ENCODE data around the gene ZAP70. TPM values are rescaled to one million over a fixed set of nuclear protein-coding genes. Genes with fewer than 3 reads are reported as not detected.

Gene ZAP70
- total RNA-seq, 1 experiment from 2014 or later = not detected

DNA sequence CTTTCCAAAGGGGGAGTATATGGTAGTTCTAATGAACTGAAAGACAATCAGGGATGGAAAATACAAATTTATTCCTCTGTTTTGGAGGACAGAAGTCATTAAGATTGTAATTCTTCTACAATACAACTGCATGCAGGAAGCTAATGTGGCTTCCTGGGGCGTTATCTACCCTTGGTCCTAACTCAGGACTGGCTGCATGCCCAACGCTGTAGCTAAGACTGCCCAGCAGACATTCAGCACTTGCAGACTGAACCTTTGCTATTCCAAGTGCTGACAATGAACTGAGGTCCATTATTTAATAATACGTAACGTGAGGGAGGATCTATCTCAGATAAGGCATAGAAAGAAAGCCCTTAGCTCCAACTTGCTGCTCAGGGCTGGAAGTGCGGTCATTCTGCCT lies 53.2 kb downstream of the ZAP70 start:
- H3K4me1 Mint-ChIP-seq (ENCODE audit: low read depth, unreplicated experiment) = no peaks in the 10 kb centered on the region
- no peaks in the 10 kb centered on the region for H3K9me3 Mint-ChIP-seq (ENCODE audit: low read depth, unreplicated experiment)
- TF ChIP-seq, protein P1, sequence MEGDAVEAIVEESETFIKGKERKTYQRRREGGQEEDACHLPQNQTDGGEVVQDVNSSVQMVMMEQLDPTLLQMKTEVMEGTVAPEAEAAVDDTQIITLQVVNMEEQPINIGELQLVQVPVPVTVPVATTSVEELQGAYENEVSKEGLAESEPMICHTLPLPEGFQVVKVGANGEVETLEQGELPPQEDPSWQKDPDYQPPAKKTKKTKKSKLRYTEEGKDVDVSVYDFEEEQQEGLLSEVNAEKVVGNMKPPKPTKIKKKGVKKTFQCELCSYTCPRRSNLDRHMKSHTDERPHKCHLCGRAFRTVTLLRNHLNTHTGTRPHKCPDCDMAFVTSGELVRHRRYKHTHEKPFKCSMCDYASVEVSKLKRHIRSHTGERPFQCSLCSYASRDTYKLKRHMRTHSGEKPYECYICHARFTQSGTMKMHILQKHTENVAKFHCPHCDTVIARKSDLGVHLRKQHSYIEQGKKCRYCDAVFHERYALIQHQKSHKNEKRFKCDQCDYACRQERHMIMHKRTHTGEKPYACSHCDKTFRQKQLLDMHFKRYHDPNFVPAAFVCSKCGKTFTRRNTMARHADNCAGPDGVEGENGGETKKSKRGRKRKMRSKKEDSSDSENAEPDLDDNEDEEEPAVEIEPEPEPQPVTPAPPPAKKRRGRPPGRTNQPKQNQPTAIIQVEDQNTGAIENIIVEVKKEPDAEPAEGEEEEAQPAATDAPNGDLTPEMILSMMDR (IDR thresholded peaks at IDR 0.05; ENCODE audit: unreplicated experiment) = no peak
- intact Hi-C loops (cut with micrococcal nuclease; ENCODE audit: unreplicated experiment) = no loop called here
- no peak overlapping the region for H3K27ac Mint-ChIP-seq (ENCODE audit: unreplicated experiment)
- BruUV-seq (replicated peaks) = no TSS peak
- H3K27me3 Mint-ChIP-seq (ENCODE audit: unreplicated experiment) = no peaks in the 10 kb centered on the region
- DNase-seq = no peak
- CTCF ChIA-PET = no interaction called here
- no peak overlapping the region for H3K4me3 Mint-ChIP-seq (ENCODE audit: low read depth, unreplicated experiment)
- no peaks in the 10 kb centered on the region for H3K36me3 Mint-ChIP-seq (ENCODE audit: insufficient read depth, unreplicated experiment)

DNA sequence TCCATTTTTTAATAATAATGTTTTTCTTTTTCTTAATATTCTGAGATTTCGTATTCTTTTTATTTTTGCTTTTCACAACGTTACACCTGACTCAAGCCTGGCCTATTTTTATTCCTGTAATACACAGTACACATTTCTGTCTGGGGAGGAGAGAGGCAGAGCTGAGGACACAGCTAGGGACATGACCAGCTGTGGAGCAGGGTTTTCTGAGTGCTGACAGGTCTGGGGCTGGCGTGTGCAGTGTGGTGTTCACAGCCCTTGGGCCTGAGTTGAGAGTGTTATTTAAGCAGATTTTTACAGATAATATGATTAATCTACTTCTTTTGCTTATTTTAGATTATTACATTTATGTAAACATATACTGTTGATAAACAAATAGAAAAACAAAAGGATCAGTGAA lies 55.9 kb downstream of the ZAP70 start:
- TF ChIP-seq, protein P1 (IDR thresholded peaks at IDR 0.05; ENCODE audit: unreplicated experiment) = no peak
- DNase-seq = no peak
- no TSS peak for BruUV-seq (replicated peaks)
- Mint-ChIP-seq H3K4me3 (ENCODE audit: low read depth, unreplicated experiment) (no peak overlapping the region), H3K27ac (ENCODE audit: unreplicated experiment) (no peak overlapping the region), H3K9me3 (ENCODE audit: low read depth, unreplicated experiment) (no peaks in the 10 kb centered on the region), H3K36me3 (ENCODE audit: insufficient read depth, unreplicated experiment) (peaks cover 6% of the 10 kb centered on the region), H3K4me1 (ENCODE audit: low read depth, unreplicated experiment) (no peaks in the 10 kb centered on the region), H3K27me3 (ENCODE audit: unreplicated experiment) (no peaks in the 10 kb centered on the region)
- intact Hi-C loops (cut with micrococcal nuclease; ENCODE audit: unreplicated experiment) = no loop called here
- CTCF ChIA-PET = no interaction called here

DNA sequence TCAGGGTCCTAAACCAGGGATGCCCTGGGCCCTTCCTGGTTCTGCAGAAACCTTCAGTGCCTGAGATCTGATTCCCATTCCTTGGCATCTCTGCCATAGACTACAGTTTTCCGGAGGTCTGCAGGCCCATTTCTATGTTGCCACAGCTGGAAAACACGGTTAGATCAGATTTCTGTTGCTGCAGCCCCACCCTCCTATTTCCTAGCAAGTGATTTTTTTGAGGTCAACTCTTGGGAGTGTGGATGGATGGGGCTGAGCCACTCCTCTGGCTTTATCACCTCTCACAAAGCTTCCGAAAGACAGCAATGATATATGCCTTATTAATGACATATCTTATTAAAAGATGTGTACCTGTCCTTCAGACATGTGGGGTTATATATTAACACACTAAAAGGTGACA lies 56.3 kb downstream of the ZAP70 start:
- CTCF ChIA-PET = no interaction called here
- H3K4me1 Mint-ChIP-seq (ENCODE audit: low read depth, unreplicated experiment) = no peaks in the 10 kb centered on the region
- no peak overlapping the region for H3K27ac Mint-ChIP-seq (ENCODE audit: unreplicated experiment)
- TF ChIP-seq, protein P1 (IDR thresholded peaks at IDR 0.05; ENCODE audit: unreplicated experiment) = no peak
- H3K9me3 Mint-ChIP-seq (ENCODE audit: low read depth, unreplicated experiment) = no peaks in the 10 kb centered on the region
- H3K27me3 Mint-ChIP-seq (ENCODE audit: unreplicated experiment) = no peaks in the 10 kb centered on the region
- no TSS peak for BruUV-seq (replicated peaks)
- H3K4me3 Mint-ChIP-seq (ENCODE audit: low read depth, unreplicated experiment) = no peak overlapping the region
- peaks cover 6% of the 10 kb centered on the region for H3K36me3 Mint-ChIP-seq (ENCODE audit: insufficient read depth, unreplicated experiment)
- intact Hi-C loops (cut with micrococcal nuclease; ENCODE audit: unreplicated experiment) = no loop called here
- no peak for DNase-seq

DNA sequence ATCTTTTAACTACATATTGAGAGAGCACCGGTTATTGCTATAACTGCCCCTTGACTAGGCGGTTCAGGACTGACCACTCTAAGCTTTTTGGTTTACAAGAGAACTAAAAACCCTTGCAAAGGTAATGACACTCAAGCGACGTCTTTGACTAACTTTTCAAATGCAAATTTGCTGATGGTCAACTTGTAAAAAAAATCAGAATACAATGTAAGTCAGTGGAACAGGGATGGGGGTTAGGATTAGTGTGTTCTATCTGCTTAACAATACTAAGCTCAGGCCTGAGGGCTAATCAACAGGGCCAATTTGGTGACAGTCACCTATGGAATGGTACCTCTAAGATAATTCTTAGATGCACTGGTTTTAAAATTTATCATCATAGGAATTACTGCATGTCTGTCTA lies 57.1 kb downstream of the ZAP70 start:
- no peak for DNase-seq
- Mint-ChIP-seq H3K4me3 (ENCODE audit: low read depth, unreplicated experiment) (no peak overlapping the region), H3K27ac (ENCODE audit: unreplicated experiment) (no peak overlapping the region), H3K27me3 (ENCODE audit: unreplicated experiment) (no peaks in the 10 kb centered on the region), H3K9me3 (ENCODE audit: low read depth, unreplicated experiment) (no peaks in the 10 kb centered on the region), H3K36me3 (ENCODE audit: insufficient read depth, unreplicated experiment) (peaks cover 6% of the 10 kb centered on the region), H3K4me1 (ENCODE audit: low read depth, unreplicated experiment) (no peaks in the 10 kb centered on the region)
- CTCF ChIA-PET = no interaction called here
- intact Hi-C loops (cut with micrococcal nuclease; ENCODE audit: unreplicated experiment) = no loop called here
- TF ChIP-seq, protein P1 (IDR thresholded peaks at IDR 0.05; ENCODE audit: unreplicated experiment) = no peak
- no TSS peak for BruUV-seq (replicated peaks)

All from Calu3 (cell line).